ENCODE data around the gene JARID2.

The JARID2 gene

GRCh38 chr6:15429141-15430110, 183.6 kb downstream of the JARID2 start (continued):
- no peak for TF ChIP-seq GLI2 (tag by site-specific recombination; IDR thresholded peaks at IDR 0.05; ENCODE audit: borderline replicate concordance, low read depth)
- TF ChIP-seq ZEB2 (tag by site-specific recombination; IDR thresholded peaks at IDR 0.05), result 0 out of 2 replicates have a peak, but pooled peaks have one; percentile 43
- TF ChIP-seq PRDM6 (tag by site-specific recombination; IDR thresholded peaks at IDR 0.05), result peak; percentile 74
- no peak for TF ChIP-seq KLF1 (tag by site-specific recombination; IDR thresholded peaks at IDR 0.05)
- no peak for TF ChIP-seq ZNF585B (tag by site-specific recombination; IDR thresholded peaks at IDR 0.05)
- TF ChIP-seq ZNF423 (tag by site-specific recombination; IDR thresholded peaks at IDR 0.05), result no peak
- no peak for TF ChIP-seq ZNF560 (tag by site-specific recombination; IDR thresholded peaks at IDR 0.05; ENCODE audit: borderline replicate concordance)
- no peak for TF ChIP-seq ZNF416 (tag by site-specific recombination; IDR thresholded peaks at IDR 0.05)
- TF ChIP-seq ZNF311 (tag by site-specific recombination; IDR thresholded peaks at IDR 0.05; ENCODE audit: borderline replicate concordance), result no peak
- no peak for TF ChIP-seq ZNF157 (tag by site-specific recombination; IDR thresholded peaks at IDR 0.05)
- no peak for TF ChIP-seq ZNF791 (tag by site-specific recombination; IDR thresholded peaks at IDR 0.05)
- no peak for TF ChIP-seq GLI4 (tag by site-specific recombination; IDR thresholded peaks at IDR 0.05)
- peak; percentile 82 for TF ChIP-seq ZNF629 (tag by site-specific recombination; IDR thresholded peaks at IDR 0.05)
- TF ChIP-seq GLIS2 (tag by site-specific recombination; IDR thresholded peaks at IDR 0.05), result no peak
- TF ChIP-seq ZBTB17 (tag by site-specific recombination; IDR thresholded peaks at IDR 0.05), result peak; percentile 9; the same call in 1 of the 2 replicates
- no peak for TF ChIP-seq ZNF433 (tag by site-specific recombination; IDR thresholded peaks at IDR 0.05; ENCODE audit: low read depth)
- no peak for TF ChIP-seq ZNF19 (tag by site-specific recombination; IDR thresholded peaks at IDR 0.05; ENCODE audit: low read depth)

GRCh38 chr6:15430186-15430585, 184.3 kb downstream of the JARID2 start:
- ChIA-PET POLR2A (no interaction called here), CTCF (no interaction called here)
- no peaks in the 10 kb centered on the region for H3K36me3 ChIP-seq (ENCODE audit: control insufficient read depth in 2 of 2, insufficient read depth in 1 of 2, low read length in 2 of 2)
- no peak overlapping the region for H3K4me3 ChIP-seq (ENCODE audit: low read depth, low read length)
- peaks cover 57% of the 10 kb centered on the region for H3K4me1 ChIP-seq (ENCODE audit: control insufficient read depth, insufficient read depth, low read length)
- TF ChIP-seq ZNF292 (tag by site-specific recombination; IDR thresholded peaks at IDR 0.05; ENCODE audit: borderline replicate concordance, low read depth) (no peak), ZNF366 (tag by site-specific recombination; conservative IDR thresholded peaks at IDR 0.05) (no peak), ZNF157 (tag by site-specific recombination; IDR thresholded peaks at IDR 0.05) (no peak), ZNF692 (tag by site-specific recombination; IDR thresholded peaks at IDR 0.05) (no peak)
- H3K9me3 ChIP-seq (ENCODE audit: control insufficient read depth, insufficient read depth, low read depth, low read length), result no peaks in the 10 kb centered on the region
- no peak overlapping the region for H3K27ac ChIP-seq (ENCODE audit: extremely low read depth, low read depth, low read length)

- Histone ChIP-seq H3K9me3 (ENCODE audit: control insufficient read depth, insufficient read depth, low read depth, low read length) (no peaks in the 10 kb centered on the region), H3K4me3 (ENCODE audit: low read depth, low read length) (no peak overlapping the region), H3K4me1 (ENCODE audit: control insufficient read depth, insufficient read depth, low read length) (peaks cover 57% of the 10 kb centered on the region), H3K27ac (ENCODE audit: extremely low read depth, low read depth, low read length) (no peak overlapping the region), H3K36me3 (ENCODE audit: control insufficient read depth in 2 of 2, insufficient read depth in 1 of 2, low read length in 2 of 2) (no peaks in the 10 kb centered on the region)
- CTCF ChIA-PET, result interaction anchor here (0.6 to 3.2 kb wide), 4 partner anchors 11 to 177 kb away, joined by 3 to 19 read pairs (median 3); no protein-coding TSS in a partner anchor
- POLR2A ChIA-PET, result interaction anchor here (1.4 kb wide), 2 partner anchors 8 to 9 kb away, joined by 3 to 5 read pairs; no protein-coding TSS in a partner anchor
- TF ChIP-seq ZBTB21 (tag by site-specific recombination; IDR thresholded peaks at IDR 0.05), result no peak; the same call in 1 of the 2 replicates
- no peak for TF ChIP-seq ZNF692 (tag by site-specific recombination; IDR thresholded peaks at IDR 0.05)
- no peak for TF ChIP-seq SP2 (tag by site-specific recombination; IDR thresholded peaks at IDR 0.05)
- peak; percentile 73 for TF ChIP-seq PRDM6 (tag by site-specific recombination; IDR thresholded peaks at IDR 0.05)
- no peak for TF ChIP-seq ZNF174 (tag by site-specific recombination; IDR thresholded peaks at IDR 0.05)
- no peak for TF ChIP-seq GLIS2 (tag by site-specific recombination; IDR thresholded peaks at IDR 0.05)
- peak; percentile 34; the same call in 1 of the 2 replicates for TF ChIP-seq INSM2 (tag by site-specific recombination; IDR thresholded peaks at IDR 0.05)
These were observed 185.1 kb downstream of the JARID2 start for GRCh38 chr6:15430931-15431405.
